ENCODE data around the gene NHS.

Gene NHS

GRCh38 chrX:17547658-17548057 is 172.7 kb downstream of the NHS start:
- DNase-seq (ENCODE audit: insufficient read length, low spot score) (peak; percentile 17), FAIRE-seq (peak; percentile 60)
- no peak for TF ChIP-seq POLR2A (IDR thresholded peaks at IDR 0.05; ENCODE audit: low read depth, low read length)

DNA sequence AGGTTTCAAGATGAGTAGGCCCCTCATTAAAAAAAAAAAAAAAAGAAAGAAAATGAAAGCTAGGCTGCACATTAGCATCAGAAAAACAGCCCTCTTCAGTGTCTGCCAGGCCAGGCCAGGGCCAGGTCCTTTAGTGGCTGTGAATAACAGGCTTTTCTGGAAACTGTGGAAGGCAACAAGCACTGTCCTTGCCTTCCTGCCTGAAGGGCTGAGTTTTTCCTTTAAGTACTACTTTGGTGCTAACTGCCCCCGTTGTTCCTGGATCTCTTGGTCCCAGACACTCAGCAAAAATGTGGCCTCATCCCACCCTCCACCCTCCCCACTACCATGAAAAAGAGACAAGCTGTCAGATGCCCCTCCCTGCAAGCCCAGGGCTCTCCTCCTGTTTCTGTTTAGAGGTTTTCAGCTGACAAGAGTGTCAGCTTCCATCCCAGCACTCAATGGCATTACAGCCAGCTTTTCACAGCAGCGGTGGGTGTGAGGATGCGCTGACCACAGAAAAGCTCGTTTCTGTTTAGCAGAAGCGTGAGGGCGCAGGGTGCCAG is 174.2 kb downstream of the NHS start:
- DNase-seq (ENCODE audit: insufficient read length, low spot score), result no peak
- no peak for FAIRE-seq
- no peak for TF ChIP-seq POLR2A (IDR thresholded peaks at IDR 0.05; ENCODE audit: low read depth, low read length)

DNA sequence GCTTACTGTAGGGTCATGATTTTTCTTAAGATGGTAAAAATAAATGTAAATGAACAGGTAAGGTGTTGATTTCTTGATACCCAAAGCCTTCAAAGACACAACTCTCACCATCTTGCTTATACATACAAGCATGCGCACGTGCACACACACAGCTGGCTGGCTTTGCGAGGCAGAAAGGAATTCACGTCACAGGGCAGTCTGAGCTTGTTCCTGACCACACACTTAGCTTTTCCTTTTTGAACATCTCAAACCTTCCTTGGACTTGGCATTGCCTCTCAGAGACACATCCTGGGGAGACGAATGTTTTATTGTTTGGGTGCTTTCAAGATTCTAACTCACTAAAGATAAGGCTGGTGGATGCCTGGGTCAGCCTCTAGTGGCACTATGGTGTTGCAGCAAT is 175.0 kb downstream of the NHS start:
- TF ChIP-seq POLR2A (IDR thresholded peaks at IDR 0.05; ENCODE audit: low read depth, low read length), result no peak
- DNase-seq (ENCODE audit: insufficient read length, low spot score) (no peak), FAIRE-seq (no peak)

- DNase-seq (ENCODE audit: insufficient read length, low spot score) (no peak), FAIRE-seq (no peak)
- TF ChIP-seq POLR2A (IDR thresholded peaks at IDR 0.05; ENCODE audit: low read depth, low read length), result no peak
These were observed 177.1 kb downstream of the NHS start for GRCh38 chrX:17552044-17552650.

GRCh38 chrX:17553469-17553868 is 178.5 kb downstream of the NHS start:
- DNase-seq (ENCODE audit: insufficient read length, low spot score) (peak; percentile 15), FAIRE-seq (no peak)
- TF ChIP-seq POLR2A (IDR thresholded peaks at IDR 0.05; ENCODE audit: low read depth, low read length), result no peak

- FAIRE-seq, result no peak
- DNase-seq (ENCODE audit: insufficient read length, low spot score), result no peak
- TF ChIP-seq POLR2A (IDR thresholded peaks at IDR 0.05; ENCODE audit: low read depth, low read length), result no peak
These were observed 179.0 kb downstream of the NHS start for GRCh38 chrX:17553961-17554482.

DNA sequence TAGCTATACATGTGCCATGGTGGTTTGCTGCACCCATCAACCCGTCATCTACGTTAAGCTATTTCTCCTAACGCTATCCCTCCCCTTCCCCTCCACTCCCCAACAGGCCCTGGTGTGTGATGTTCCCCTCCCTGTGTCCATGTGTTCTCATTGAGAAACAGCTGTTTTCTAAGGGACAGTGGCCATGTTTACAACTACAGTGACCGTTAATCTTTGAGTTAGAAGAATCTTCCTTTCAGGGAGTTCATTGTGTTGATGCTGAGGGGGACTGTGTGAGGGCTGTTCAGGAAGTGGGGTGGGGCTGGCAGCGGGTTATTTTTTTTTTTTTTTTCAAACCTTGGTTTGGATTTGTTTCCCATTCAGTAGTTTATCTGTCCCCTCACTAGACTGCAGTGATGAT is 179.9 kb downstream of the NHS start:
- FAIRE-seq (no peak), DNase-seq (ENCODE audit: insufficient read length, low spot score) (no peak)
- TF ChIP-seq POLR2A (IDR thresholded peaks at IDR 0.05; ENCODE audit: low read depth, low read length), result no peak

GRCh38 chrX:17555846-17556245 is 180.8 kb downstream of the NHS start:
- no peak for FAIRE-seq
- no peak for DNase-seq (ENCODE audit: insufficient read length, low spot score)
- no peak for TF ChIP-seq POLR2A (IDR thresholded peaks at IDR 0.05; ENCODE audit: low read depth, low read length)

DNA sequence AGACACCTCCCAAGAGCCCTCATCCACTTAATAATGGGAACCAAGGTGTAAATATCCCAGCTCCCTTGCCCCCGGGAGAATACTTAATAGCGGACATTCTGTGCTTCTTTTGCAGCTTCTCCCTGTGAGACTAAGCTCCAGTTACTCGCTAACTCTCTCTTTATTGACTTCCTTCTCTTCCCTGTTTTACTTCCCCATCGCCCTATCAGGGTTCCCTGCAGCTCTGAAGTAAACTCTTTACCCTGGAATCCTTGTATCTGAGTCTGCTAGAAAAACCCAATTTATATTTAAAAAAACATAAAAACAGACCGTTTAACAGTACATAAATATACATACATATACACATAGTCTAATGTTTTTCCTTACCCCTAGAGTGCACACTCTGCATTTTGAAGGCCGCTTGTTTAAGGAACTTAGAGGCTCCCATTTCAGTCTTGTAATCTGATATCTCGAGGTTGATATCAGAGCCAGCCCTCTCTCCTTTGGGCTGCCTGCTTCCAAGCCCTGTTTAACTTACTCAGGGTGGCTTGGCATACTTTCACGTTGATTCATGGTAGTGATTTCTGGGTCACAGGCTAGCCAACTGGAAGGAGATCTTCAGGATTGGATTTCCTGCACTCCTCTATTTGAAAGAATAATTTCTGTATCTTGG is 184.9 kb downstream of the NHS start:
- TF ChIP-seq POLR2A (IDR thresholded peaks at IDR 0.05; ENCODE audit: low read depth, low read length), result no peak
- DNase-seq (ENCODE audit: insufficient read length, low spot score), result peak; percentile 5
- FAIRE-seq, result peak; percentile 53

- no peak for TF ChIP-seq POLR2A (IDR thresholded peaks at IDR 0.05; ENCODE audit: low read depth, low read length)
- no peak for DNase-seq (ENCODE audit: insufficient read length, low spot score)
These were observed 185.4 kb downstream of the NHS start for GRCh38 chrX:17560385-17560784.

GRCh38 chrX:17563076-17563475 is 188.1 kb downstream of the NHS start:
- DNase-seq (ENCODE audit: insufficient read length, low spot score) (no peak), FAIRE-seq (no peak)
- no peak for TF ChIP-seq POLR2A (IDR thresholded peaks at IDR 0.05; ENCODE audit: low read depth, low read length)

More at GRCh38 chrX:17560385-17560784, 185.4 kb downstream of the NHS start:
- no peak for FAIRE-seq

DNA sequence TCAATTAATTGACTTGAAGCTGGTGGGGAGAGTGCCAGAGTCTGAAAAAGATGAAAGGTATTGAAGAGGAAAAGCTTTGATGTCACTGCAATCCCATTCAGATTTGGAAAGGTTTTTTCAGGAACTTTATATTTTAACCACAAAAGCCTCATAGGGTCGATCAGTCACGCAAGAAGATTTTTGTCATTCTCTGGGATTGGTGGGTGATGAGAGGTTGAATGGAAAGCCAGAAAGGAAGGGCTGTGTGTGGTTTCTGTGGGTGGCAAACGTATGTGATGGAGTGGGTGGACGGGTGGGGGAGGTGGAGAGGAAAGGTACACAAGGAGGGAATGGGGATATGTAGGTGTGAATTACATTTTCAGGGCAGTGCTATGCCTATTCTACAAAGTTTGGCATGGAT is 188.5 kb downstream of the NHS start:
- FAIRE-seq (no peak), DNase-seq (ENCODE audit: insufficient read length, low spot score) (no peak)
- no peak for TF ChIP-seq POLR2A (IDR thresholded peaks at IDR 0.05; ENCODE audit: low read depth, low read length)

- no peak for TF ChIP-seq POLR2A (IDR thresholded peaks at IDR 0.05; ENCODE audit: low read depth, low read length)
- DNase-seq (ENCODE audit: insufficient read length, low spot score) (peak; percentile 3), FAIRE-seq (no peak)
These were observed 189.8 kb downstream of the NHS start for GRCh38 chrX:17564689-17565409.

GRCh38 chrX:17566740-17567139 is 191.7 kb downstream of the NHS start:
- no peak for TF ChIP-seq POLR2A (IDR thresholded peaks at IDR 0.05; ENCODE audit: low read depth, low read length)
- FAIRE-seq, result no peak
- DNase-seq (ENCODE audit: insufficient read length, low spot score), result no peak

All from H54 (cell line).